Neural crest cell (in vitro differentiated cells): ENCODE results near the gene OR2V1. TPM values are rescaled to one million over a fixed set of nuclear protein-coding genes. Genes with fewer than 3 reads are reported as not detected.
"Not testable (repeated sequence)": the region's sequence is repeated elsewhere in the genome, so short reads cannot be mapped to it uniquely, and the experiment has no call there.

Source experiments
- DNase-seq: peaks from one replicate; pipeline ENCODE4 v3.0.0; 2021; ENCODE audit warnings: low read depth, mixed read lengths, low spot score
- H3K27ac Mint-ChIP-seq: one replicate; pipeline ENCODE4 v1.8.0; 2021; ENCODE audit warnings: mild to moderate bottlenecking, mixed read lengths; ENCODE audit not compliant: unreplicated experiment
- H3K27me3 Mint-ChIP-seq: 2 replicates; pipeline ENCODE4 v1.8.0; 2021; ENCODE audit warnings: low read depth, mild to moderate bottlenecking, mixed read lengths
- H3K36me3 Mint-ChIP-seq: 2 replicates; pipeline ENCODE4 v1.8.0; 2021; ENCODE audit warnings: low read depth, mild to moderate bottlenecking, mixed read lengths
- H3K4me1 Mint-ChIP-seq: 2 replicates; pipeline ENCODE4 v1.8.0; 2021; ENCODE audit warnings: mixed read lengths
- H3K4me3 Mint-ChIP-seq: one replicate; pipeline ENCODE4 v1.8.0; 2021; ENCODE audit warnings: mild to moderate bottlenecking, mixed read lengths
- H3K9me3 Mint-ChIP-seq: 2 replicates; pipeline ENCODE4 v1.8.0; 2021; ENCODE audit warnings: mixed read lengths
- CTCF ChIP-seq: fragments of 200-600 bp; sonication (generic); conservative IDR thresholded peaks from 2 replicates; pipeline ENCODE4 v1.5.0; 2021; ENCODE audit warnings: antibody characterized with exemption, mild to moderate bottlenecking
- total RNA-seq: library from RNA; stranded (reverse); gene quantifications from 2 replicates; pipeline ENCODE4 v1.2.1, GENCODE V29; 2021

Gene OR2V1
- total RNA-seq, 1 donor from 2014 or later: not detected

DNA sequence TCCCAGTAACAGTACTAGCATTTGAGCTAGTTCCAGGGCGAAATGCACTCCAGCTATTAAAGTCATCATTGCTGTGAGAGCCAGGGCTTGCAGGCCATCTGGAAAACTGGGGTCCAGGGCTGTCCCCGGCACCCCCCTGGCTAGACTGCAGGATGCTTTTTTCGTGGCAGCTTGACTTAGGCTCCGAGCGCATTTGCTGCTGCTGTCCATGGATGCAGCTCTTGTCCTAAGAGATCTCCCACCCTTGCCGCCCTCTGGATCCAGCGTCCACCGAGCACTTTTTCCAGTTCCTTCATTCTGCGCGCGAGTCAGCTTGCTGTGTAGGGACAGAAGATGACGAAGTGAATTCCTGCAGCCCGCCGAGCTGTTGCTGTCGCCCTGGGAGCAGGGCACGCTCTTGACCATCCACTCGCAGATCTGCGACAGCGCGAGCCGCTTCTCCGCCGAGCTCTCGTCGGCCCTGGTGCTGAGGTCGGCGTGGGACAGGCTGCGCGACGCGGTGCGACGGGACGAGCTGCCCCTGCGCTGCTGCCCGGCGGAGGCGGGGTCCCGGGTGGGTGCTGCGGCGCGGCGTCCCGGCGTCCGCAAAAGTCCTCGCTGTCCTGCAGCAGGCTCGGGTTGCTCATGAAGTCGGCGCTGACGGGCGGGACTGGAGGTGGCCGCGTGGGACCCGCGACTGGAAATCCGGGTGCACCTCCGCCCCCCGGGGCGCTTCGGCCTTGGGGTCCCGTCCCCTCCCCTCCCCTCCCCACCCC lies 30.7 kb downstream of the OR2V1 start:
- peaks cover 2% of the 10 kb centered on the region for H3K36me3 Mint-ChIP-seq
- H3K4me1 Mint-ChIP-seq: peaks cover 13% of the 10 kb centered on the region
- H3K4me3 Mint-ChIP-seq: peak overlapping the region; percentile 56
- DNase-seq: no peak
- peaks cover 43% of the 10 kb centered on the region for H3K27me3 Mint-ChIP-seq
- no peaks in the 10 kb centered on the region for H3K9me3 Mint-ChIP-seq
- H3K27ac Mint-ChIP-seq: no peak overlapping the region
- TF ChIP-seq CTCF: no peak

- Mint-ChIP-seq H3K36me3 (peaks cover 2% of the 10 kb centered on the region), H3K4me3 (peak overlapping the region; percentile 72), H3K4me1 (peaks cover 13% of the 10 kb centered on the region), H3K27ac (no peak overlapping the region), H3K9me3 (no peaks in the 10 kb centered on the region), H3K27me3 (peaks cover 43% of the 10 kb centered on the region)
- DNase-seq: no peak
- TF ChIP-seq CTCF: no peak
Observed at GRCh38 chr5:181099602-181100086, 31.3 kb downstream of the OR2V1 start.

GRCh38 chr5:181098762-181099601 lies 32.0 kb downstream of the OR2V1 start:
- Mint-ChIP-seq H3K9me3 (no peaks in the 10 kb centered on the region), H3K27ac (no peak overlapping the region), H3K4me1 (peaks cover 9% of the 10 kb centered on the region), H3K27me3 (peaks cover 43% of the 10 kb centered on the region), H3K4me3 (peak overlapping the region; percentile 72), H3K36me3 (no peaks in the 10 kb centered on the region)
- TF ChIP-seq CTCF: no peak
- no peak for DNase-seq

DNA sequence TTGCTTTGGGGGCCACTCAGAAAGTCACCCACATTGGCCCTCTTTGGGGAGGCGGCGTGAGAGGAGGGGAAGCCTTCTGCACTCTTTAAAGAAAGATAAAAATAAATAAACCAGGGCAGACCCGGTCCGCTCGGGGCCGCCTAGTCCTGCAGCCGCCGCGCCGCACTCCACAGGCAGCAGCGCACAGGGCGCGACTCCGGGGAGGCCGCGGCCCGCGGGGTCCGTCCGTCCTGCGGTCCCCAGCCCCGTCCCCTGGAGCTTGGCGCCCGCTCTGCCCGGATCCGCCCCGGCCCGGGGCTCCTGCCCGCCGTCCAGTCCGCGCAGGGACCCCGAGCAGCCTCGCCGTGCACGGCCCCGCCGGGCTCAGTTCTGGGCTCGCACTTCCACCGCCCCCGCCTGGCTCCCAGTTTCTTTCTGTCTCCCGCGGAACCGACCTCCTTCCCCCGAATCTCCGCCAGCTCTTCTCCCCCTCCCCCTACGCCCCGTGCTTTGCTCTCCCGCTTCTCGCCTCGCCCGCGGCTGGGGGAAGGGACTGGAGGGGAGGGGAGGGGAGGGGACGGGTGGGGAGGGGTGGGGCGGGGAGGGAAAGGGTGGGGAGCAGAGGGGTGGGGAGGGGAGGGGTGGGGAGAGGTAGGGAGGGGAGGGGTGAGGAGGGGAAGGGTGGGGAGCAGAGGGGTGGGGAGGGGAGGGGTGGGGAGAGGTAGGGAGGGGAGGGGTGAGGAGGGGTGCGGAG lies 33.0 kb downstream of the OR2V1 start:
- not testable (repeated sequence) for H3K27ac Mint-ChIP-seq, H3K36me3 Mint-ChIP-seq, H3K4me1 Mint-ChIP-seq, H3K9me3 Mint-ChIP-seq, H3K4me3 Mint-ChIP-seq, DNase-seq
- H3K27me3 Mint-ChIP-seq: peaks cover 41% of the 10 kb centered on the region

DNA sequence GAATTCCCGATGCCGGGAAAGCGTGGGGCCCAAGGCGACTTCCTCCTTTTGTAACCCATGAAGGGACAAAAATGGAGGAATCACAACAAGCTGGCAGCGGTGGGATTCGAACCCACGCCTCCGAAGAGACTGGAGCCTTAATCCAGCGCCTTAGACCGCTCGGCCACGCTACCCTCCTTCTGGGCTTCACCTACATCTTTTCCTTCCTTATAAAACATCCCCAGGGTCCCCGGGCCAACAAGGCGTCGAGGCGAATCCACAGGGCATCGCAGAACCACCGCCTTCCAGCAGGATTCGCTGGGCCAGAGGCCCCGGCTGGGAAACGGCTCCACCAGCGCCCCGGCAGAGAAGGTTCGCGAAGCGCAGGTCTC lies 33.6 kb downstream of the OR2V1 start:
- not testable (repeated sequence) for H3K27ac Mint-ChIP-seq, H3K36me3 Mint-ChIP-seq, DNase-seq, H3K9me3 Mint-ChIP-seq, H3K4me1 Mint-ChIP-seq, H3K4me3 Mint-ChIP-seq
- H3K27me3 Mint-ChIP-seq: peaks cover 44% of the 10 kb centered on the region

DNA sequence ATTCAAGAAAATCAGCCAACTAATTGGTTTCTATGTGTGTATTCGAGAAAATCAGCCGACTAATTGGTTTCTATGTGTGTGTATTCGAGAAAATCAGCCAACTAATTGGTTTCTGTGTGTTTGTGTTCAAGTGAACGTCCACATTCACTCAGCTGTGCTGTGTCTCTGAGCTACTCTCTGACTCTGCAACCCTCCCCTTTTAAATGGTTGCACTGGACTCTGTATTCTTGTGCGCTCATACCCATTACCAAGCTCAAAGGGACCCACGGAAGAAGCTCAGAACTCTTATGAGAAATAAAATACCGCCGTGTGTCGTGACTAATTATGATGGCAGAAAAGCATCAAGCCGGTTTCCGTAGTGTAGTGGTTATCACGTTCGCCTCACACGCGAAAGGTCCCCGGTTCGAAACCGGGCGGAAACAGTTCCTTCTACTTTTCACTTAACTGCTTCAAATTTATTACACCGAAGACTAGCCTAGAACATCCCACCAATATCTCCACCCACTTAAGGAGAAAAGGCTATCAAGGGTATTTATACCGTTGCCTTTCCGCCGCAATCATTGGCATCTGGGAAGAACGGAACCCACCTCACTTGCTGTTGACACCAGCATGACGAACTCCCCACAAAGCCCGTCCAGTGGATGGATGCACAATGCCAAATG lies 34.1 kb downstream of the OR2V1 start:
- peaks cover 44% of the 10 kb centered on the region for H3K27me3 Mint-ChIP-seq
- not testable (repeated sequence) for H3K9me3 Mint-ChIP-seq, H3K4me1 Mint-ChIP-seq, H3K4me3 Mint-ChIP-seq, H3K36me3 Mint-ChIP-seq, H3K27ac Mint-ChIP-seq, DNase-seq

DNA sequence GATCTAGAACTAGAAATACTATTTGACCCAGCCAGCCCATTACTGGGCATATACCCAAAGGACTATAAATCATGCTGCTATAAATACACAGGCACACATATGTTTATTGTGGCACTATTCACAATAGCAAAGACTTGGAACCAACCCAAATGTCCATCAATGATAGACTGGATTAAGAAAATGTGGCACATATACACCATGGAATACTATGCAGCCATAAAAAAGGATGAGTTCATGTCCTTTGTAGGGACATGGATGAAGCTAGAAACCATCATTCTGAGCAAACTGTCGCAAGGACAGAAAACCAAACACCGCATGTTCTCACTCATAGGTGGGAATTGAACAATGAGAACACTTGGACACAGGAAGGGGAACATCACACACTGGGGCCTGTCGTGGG lies 35.8 kb downstream of the OR2V1 start:
- not testable (repeated sequence) for H3K36me3 Mint-ChIP-seq, DNase-seq

More for the DNA sequence above, 35.8 kb downstream of the OR2V1 start:
- not testable (repeated sequence) for H3K4me3 Mint-ChIP-seq, H3K9me3 Mint-ChIP-seq, H3K27ac Mint-ChIP-seq, H3K4me1 Mint-ChIP-seq
- H3K27me3 Mint-ChIP-seq: peaks cover 41% of the 10 kb centered on the region
